SKM-1 treated with dmso at 0.1 percent for 144 hours (cell line): ENCODE data around the gene ARHGEF25.
A peak's percentile ranks its signal among the peaks of the same experiment; 100 is the strongest.
"Not testable (repeated sequence)": the region's sequence is repeated elsewhere in the genome, so short reads cannot be mapped to it uniquely, and the experiment has no call there.

Experiments
- DNase-seq: peaks from one replicate; lab custom pipeline; 2025; ENCODE audit not compliant: unreplicated experiment; lab: John Stamatoyannopoulos, UW

ARHGEF25 gene

GRCh38 chr12:57585156-57585555 lies 26.1 kb upstream of the ARHGEF25 start:
- DNase-seq: no peak

GRCh38 chr12:57586128-57586527 lies 25.1 kb upstream of the ARHGEF25 start:
- DNase-seq: no peak

- no peak for DNase-seq
These were observed 24.3 kb upstream of the ARHGEF25 start for GRCh38 chr12:57586832-57587429.

DNA sequence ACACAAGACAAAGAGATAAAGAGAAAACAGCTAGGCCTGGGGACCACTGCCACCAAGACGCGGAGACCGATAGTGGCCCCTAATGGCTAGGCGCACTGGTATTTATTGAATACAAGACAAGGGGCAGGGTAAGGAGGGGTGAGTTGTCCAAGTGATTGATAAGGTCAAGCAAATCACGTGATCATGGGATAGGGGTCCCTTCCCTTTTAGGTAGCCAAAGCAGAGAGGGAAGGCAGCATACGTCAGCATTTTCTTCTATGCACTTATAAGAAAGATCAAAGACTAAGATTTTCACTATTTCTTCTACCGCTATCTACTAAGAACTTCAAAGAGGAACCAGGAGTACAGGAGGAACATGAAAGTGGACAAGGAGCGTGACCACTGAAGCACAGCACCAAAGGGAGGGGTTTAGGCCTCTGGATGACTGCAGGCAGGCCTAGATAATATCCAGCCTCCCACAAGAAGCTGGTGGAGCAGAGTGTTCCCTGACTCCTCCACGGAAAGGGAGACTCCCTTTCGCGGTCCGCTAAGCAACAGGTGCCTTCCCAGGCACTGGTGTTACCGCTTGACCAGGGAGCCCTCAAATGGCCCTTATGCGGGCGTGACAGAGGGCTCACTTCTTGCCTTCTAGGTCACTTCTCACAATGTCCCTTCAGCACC lies 22.2 kb upstream of the ARHGEF25 start:
- not testable (repeated sequence) for DNase-seq

- no peak for DNase-seq
These were observed 20.8 kb upstream of the ARHGEF25 start for GRCh38 chr12:57590479-57590863.

- DNase-seq: peak; percentile 3
These were observed 20.1 kb upstream of the ARHGEF25 start, which contains the start of gene PIP4K2C for GRCh38 chr12:57590864-57591781. TSS of gene PIP4K2C (plus strand) at chr12:57591192. CDS start at chr12:57591290, 98 bp downstream.

DNA sequence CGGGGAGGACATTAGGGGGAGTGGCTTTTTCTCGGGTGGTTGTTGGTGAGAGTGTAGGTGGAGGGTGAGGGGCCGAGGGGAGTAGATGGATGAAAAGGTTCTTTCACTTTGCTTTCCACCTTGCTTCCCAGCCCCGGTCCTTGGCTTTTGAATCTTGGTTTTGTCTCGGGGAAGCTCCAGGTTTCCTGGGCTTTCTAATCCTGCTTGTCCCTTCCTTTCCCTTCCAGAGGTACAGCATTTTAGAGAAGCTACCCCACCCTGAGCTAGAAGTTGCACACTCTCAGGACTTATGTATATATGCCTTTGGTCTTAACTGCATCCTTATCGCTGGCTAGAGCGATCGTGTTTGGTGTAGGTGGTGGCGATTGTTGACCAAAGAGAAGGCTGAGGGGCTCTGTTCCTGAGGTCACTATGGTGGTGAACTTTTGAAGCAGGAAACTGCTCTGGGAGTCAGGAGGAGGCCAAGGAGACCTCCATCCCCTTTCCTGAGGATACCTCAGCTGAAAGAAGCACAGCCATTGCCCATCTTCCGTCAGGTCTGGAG lies 19.4 kb upstream of the ARHGEF25 start:
- DNase-seq: no peak

DNA sequence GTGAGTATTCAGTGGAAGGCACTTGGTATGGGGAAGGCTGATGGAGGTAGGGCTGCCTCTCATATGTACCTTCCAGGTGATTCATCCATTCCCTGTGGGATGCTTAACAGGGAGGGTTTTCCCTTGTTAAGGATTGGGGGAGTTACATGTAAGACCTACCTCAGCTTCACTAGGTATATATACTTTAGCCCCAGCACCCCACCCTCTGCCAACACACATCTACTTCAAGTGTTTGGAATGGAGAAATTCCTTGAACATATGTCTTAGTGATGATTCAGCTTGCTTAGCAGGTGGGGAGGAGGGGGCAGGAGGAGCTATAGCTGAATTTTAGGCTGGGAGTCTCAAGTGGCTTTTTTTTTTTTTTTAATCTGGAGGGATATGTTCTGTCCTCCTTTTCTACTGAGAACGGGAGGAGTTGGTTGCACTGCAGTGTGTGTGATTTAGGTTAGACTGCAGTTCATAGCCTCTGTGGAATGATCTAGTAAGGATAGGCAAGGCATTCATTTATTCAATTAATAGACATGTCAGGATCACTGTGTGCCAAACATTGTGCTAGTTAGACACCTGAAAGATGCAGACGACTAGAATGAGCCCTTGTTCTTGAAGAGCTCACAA lies 18.6 kb upstream of the ARHGEF25 start:
- no peak for DNase-seq

DNA sequence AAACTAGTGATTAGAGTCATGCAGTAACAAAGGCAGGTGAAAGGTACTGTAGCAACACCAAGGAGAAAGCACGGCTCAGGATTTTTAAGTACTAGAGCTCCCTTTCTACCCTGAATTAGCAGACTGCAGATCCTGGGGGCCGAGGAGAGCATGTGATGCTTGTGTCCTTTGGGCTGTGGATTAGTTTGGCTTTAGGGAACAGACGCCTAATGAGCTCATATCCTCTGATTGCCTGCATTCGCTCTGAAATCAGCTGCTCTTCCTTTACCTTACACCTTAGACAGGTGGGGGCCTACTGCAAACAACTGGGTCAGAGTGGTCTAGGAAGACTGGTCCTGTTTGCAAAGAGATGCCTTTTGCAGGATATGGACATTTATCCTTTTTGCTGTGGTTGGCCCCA lies 18.0 kb upstream of the ARHGEF25 start:
- DNase-seq: no peak

DNA sequence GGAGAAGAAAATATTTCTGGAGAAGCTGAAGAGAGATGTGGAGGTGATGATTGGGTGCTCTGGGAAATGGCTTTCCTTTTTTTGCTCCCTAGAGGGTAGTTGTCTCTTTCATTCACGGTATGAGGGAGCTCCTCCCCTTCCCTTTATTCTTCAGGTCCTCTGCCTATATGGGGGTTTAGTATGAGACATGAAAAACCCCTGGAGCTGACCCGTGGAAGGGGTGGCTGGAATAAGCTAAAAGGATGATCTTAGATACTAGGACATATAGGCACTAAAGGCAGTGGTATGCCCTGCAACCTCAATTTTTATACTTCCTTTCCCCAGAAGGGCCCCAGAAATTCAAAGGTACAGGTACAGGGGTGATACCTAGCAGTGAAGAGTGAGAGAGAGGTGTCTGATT lies 10.8 kb upstream of the ARHGEF25 start:
- DNase-seq: no peak

GRCh38 chr12:57602544-57602943 lies 8.7 kb upstream of the ARHGEF25 start:
- DNase-seq: no peak

GRCh38 chr12:57603324-57603723 lies 7.9 kb upstream of the ARHGEF25 start:
- DNase-seq: no peak

GRCh38 chr12:57603815-57604453 lies 7.3 kb upstream of the ARHGEF25 start:
- DNase-seq: no peak

DNA sequence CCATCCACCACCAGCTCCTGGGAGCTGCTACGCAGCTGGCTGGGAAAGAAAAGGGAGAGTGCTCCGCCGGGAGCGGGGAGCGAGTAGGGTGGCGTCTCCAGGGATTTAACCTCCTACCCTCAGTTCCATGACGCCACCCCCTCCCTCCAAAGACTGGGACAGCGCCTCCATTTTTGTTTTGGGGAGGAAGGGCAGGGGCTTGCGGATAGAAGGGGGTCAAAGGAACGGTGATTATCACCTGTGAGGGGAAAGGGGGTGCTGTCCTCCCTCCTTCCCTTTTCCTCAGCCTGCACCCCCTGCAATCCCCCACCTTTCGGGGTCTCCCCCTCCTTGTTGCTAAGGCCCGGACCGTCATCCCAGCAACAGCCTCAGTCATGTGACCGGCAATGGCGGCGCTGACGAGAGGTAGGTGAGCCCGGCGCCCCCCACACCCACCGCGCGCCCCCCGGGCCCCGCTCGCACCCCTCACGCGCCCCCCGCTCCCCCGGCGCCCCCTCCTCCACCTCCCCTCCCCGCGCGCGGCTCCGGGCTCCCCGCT lies 6.7 kb upstream of the ARHGEF25 start, which contains the start of gene DTX3:
TSS of gene DTX3 (plus strand) at position 371 of the 538 bp plus-strand sequence. CDS start 1,694 bp downstream, outside the sequence.
- DNase-seq: no peak

- DNase-seq: no peak
These were observed 6.0 kb upstream of the ARHGEF25 start for GRCh38 chr12:57604992-57605810.

DNA sequence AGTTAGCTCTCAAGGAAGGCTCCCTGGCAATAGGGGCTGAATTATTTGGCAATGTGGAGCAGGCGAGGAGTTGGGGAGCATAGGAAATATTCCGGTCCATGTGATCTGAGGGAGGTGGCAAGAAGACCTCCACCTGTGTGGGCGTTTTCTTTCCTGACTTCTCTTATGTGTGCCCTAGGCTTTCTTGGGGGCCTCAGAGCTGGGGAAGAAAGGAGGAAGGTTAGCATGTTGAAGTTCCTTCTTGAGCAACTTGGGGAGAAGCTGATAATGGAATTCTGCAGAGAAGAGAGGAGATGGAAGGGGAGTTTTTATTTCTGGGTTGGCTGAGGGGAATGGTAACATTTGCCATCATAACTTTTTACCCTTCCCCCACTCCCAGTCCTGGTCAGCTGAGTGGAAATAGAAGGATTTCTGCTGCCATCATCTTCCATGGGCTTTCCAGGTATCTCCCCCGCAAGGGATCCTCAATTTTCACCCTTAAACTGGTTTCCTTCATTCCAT lies 5.4 kb upstream of the ARHGEF25 start:
- no peak for DNase-seq

DNA sequence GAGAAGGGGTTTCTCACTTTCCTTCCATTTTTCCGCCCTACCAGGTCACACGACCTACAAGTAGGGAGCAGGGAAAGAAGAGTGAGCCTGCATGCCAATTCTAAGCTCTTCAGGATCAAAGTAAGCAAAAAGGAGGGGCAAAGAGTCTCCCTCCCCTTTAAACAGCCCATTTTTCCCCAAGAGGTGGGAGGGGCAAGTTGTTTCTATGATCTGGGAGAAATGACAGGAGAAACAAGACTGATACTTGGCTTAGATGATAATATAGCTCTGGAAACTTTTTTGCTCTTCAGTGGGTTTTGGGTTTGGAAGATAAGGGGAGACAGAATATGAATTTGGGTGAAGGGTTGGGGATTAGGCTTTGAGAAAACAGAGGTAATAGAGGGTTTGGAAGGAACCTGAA lies 4.8 kb upstream of the ARHGEF25 start:
- no peak for DNase-seq

GRCh38 chr12:57606821-57607220 lies 4.4 kb upstream of the ARHGEF25 start:
- DNase-seq: no peak
